ENCODE data around the gene BCAS4. TPM values are rescaled to one million over a fixed set of nuclear protein-coding genes. Genes with fewer than 3 reads are reported as not detected.
A peak's percentile ranks its signal among the peaks of the same experiment; 100 is the strongest.

BCAS4 gene
- total RNA-seq, 2 donors from 2014 or later = 9.5 to 25.2 TPM

DNA sequence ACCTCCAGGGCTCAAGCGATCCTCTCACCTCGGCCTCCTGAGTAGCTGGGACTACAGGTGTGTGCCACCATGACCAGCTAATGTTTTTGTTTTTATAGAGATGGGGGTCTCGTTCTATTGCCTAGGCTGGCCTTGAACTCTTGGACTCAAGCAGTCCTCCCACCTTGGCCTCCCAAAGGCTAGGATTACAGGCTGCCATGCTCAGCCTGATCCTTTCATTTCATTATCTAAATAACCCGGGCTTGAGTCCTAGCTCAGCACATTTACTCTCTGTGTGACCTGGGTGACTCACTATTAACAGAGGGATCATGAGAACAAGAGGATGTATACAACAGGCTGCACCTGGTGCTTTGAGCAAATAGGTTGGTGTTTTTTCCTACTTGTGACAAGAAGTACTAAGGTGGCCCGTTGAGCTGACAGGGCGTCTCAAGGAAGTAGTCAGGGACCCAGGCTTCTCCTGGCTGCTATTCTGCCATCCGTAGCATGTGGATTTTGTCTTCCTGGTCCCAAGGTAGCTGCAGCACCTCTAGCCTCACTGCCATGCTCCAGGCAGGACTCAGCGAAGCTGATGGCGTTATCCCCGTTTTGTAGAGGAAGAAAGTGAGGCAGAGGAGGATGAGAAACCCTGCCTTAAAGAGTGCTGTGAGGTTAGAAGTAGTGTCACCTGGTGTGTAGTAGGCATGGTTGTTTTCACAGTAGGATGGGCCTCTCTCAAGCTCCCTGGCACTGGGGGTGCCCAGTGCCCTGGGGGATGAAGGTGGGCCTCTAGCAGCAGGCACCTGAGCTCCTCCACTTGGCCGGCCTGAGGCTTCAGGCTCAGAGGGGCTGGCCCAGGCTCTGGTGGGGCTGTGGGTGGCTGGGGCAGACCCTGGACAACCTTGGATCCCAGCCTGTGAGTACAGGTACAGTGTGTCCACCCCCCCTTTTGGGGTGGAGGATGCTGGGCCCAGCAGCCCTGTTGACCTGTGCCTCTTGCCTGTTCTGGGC lies 73.9 kb downstream of the BCAS4 start:
- H3K4me3 Mint-ChIP-seq = no peak overlapping the region
- no peaks in the 10 kb centered on the region for H3K27me3 Mint-ChIP-seq (ENCODE audit: insufficient read depth)
- no peak for DNase-seq
- Histone ChIP-seq H3K36me3 (ENCODE audit: control insufficient read depth, insufficient read depth, low read length) (no peaks in the 10 kb centered on the region), H3K27ac (ENCODE audit: low read depth, low read length) (no peak overlapping the region), H3K9ac (ENCODE audit: extremely low read depth, low read length, poor library complexity, severe bottlenecking) (no peak overlapping the region), H3K9me3 (ENCODE audit: control insufficient read depth, low read length) (no peaks in the 10 kb centered on the region), H3K27me3 (ENCODE audit: control insufficient read depth, insufficient read depth, low read length, poor library complexity, severe bottlenecking) (no peaks in the 10 kb centered on the region), H3K4me3 (ENCODE audit: low read length) (no peak overlapping the region), H3K4me1 (ENCODE audit: control insufficient read depth, insufficient read depth, low read length) (peaks cover 10% of the 10 kb centered on the region)
- peak overlapping the region; percentile 55 for H3K27ac Mint-ChIP-seq
- TF ChIP-seq, protein P1, sequence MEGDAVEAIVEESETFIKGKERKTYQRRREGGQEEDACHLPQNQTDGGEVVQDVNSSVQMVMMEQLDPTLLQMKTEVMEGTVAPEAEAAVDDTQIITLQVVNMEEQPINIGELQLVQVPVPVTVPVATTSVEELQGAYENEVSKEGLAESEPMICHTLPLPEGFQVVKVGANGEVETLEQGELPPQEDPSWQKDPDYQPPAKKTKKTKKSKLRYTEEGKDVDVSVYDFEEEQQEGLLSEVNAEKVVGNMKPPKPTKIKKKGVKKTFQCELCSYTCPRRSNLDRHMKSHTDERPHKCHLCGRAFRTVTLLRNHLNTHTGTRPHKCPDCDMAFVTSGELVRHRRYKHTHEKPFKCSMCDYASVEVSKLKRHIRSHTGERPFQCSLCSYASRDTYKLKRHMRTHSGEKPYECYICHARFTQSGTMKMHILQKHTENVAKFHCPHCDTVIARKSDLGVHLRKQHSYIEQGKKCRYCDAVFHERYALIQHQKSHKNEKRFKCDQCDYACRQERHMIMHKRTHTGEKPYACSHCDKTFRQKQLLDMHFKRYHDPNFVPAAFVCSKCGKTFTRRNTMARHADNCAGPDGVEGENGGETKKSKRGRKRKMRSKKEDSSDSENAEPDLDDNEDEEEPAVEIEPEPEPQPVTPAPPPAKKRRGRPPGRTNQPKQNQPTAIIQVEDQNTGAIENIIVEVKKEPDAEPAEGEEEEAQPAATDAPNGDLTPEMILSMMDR (conservative IDR thresholded peaks at IDR 0.05) = no peak
- WGBS, 2 experiments (ENCODE audit: insufficient coverage in 1 of 2, insufficient read length in 1 of 2) = 92 to 93% methylated on average over 8 to 11 of the region's 11 CpGs
- H3K9me3 Mint-ChIP-seq = no peaks in the 10 kb centered on the region
- H3K36me3 Mint-ChIP-seq (ENCODE audit: low read depth) = no peaks in the 10 kb centered on the region
- H3K4me1 Mint-ChIP-seq = peaks cover 19% of the 10 kb centered on the region

DNA sequence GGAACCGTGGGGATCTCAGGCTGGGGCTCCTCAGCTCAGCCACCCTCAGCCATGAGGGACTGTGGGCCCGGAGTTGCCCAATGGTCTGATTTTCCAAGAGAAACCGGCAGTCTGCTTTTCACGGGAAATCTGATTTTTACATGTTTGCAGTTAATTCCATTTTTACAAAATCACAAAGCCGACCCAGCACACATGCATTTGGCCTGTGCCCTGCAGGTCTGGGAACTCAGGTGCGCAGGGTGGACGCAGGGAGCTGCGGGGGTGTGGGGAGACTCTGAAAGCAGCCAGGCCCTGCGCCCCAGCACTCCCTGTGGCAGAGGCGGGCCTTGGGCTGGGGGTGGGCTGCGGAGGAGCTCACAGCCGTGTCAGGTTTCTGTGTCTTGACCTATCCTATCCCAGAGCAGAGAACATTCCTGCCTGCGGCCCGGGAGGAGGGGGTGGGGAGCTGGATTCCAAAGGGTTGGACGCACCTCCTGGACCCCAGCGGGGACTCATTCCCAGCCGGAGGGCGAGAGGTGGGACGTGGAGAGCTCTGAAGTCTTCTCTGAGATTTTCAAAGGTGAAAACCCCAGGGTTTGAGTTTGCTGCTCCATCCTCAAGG lies 75.8 kb downstream of the BCAS4 start:
- DNase-seq = peak; percentile 99
- peaks cover 10% of the 10 kb centered on the region for H3K4me1 ChIP-seq (ENCODE audit: control insufficient read depth, insufficient read depth, low read length)
- TF ChIP-seq, protein P1 (conservative IDR thresholded peaks at IDR 0.05) = no peak
- WGBS, 2 experiments (ENCODE audit: insufficient coverage in 1 of 2, insufficient read length in 1 of 2) = 4 to 10% methylated on average over 11 to 19 of the region's 19 CpGs
- H3K4me3 Mint-ChIP-seq = peak overlapping the region; percentile 65
- no peaks in the 10 kb centered on the region for H3K9me3 Mint-ChIP-seq
- no peaks in the 10 kb centered on the region for H3K36me3 ChIP-seq (ENCODE audit: control insufficient read depth, insufficient read depth, low read length)
- H3K27ac ChIP-seq (ENCODE audit: low read depth, low read length) = peak overlapping the region; percentile 85
- H3K9me3 ChIP-seq (ENCODE audit: control insufficient read depth, low read length) = no peaks in the 10 kb centered on the region
- peak overlapping the region; percentile 77 for H3K9ac ChIP-seq (ENCODE audit: extremely low read depth, low read length, poor library complexity, severe bottlenecking)
- peak overlapping the region; percentile 79 for H3K4me3 ChIP-seq (ENCODE audit: low read length)
- H3K36me3 Mint-ChIP-seq (ENCODE audit: low read depth) = peaks cover 2% of the 10 kb centered on the region
- H3K27me3 ChIP-seq (ENCODE audit: control insufficient read depth, insufficient read depth, low read length, poor library complexity, severe bottlenecking) = no peaks in the 10 kb centered on the region
- H3K27ac Mint-ChIP-seq = peak overlapping the region; percentile 98
- peaks cover 19% of the 10 kb centered on the region for H3K4me1 Mint-ChIP-seq
- no peaks in the 10 kb centered on the region for H3K27me3 Mint-ChIP-seq (ENCODE audit: insufficient read depth)

DNA sequence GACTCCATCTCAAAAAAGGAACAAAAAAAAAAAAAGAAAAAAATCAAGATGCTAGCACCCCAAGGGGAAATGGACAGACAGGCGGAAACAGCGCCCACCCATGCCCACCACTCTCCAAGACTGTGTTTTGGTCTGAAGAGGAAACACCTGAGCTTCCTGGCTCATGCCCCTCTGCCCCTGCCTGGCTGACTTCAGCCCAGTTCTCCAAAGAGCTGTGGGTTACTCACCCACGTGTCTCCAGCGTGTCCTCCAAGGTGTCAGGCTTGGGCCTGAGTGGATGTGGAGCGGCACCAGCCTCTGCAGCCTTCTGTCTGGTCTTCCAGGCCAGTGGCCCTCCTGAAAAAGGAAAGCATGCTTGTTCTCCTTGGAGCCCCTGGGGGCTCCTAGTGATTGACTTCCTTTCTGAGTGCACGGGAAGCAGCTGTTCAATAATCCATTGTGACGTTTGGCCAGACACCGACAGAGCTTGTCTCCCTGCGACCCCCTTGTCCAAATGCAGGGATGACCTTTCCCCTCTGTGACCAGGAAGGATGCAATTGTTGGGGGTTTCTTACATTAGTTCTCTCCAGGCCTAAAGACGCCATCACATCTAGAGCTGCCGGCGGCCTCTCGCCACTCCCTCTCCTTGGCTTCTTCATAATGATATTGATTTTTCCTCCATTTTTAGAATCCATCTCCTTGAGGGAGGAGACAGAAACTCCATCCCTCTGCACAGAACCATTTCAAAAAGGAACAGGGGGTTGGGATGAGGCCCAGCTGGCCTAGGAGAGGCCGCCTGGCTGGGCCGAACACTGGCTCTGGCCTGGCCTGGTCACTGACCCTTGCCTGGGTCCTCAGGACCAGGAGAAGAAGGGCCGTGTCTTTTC lies 77.9 kb downstream of the BCAS4 start:
- H3K4me3 ChIP-seq (ENCODE audit: low read length) = no peak overlapping the region
- H3K4me3 Mint-ChIP-seq = no peak overlapping the region
- H3K9ac ChIP-seq (ENCODE audit: extremely low read depth, low read length, poor library complexity, severe bottlenecking) = no peak overlapping the region
- H3K27ac Mint-ChIP-seq = peak overlapping the region; percentile 39
- peaks cover 26% of the 10 kb centered on the region for H3K4me1 Mint-ChIP-seq
- DNase-seq = no peak
- TF ChIP-seq, protein P1 (conservative IDR thresholded peaks at IDR 0.05) = no peak
- no peaks in the 10 kb centered on the region for H3K36me3 ChIP-seq (ENCODE audit: control insufficient read depth, insufficient read depth, low read length)
- WGBS, 2 experiments (ENCODE audit: insufficient coverage in 1 of 2, insufficient read length in 1 of 2) = 87 to 91% methylated on average over 11 to 16 of the region's 16 CpGs
- peaks cover 10% of the 10 kb centered on the region for H3K4me1 ChIP-seq (ENCODE audit: control insufficient read depth, insufficient read depth, low read length)
- H3K27ac ChIP-seq (ENCODE audit: low read depth, low read length) = peak overlapping the region; percentile 63
- no peaks in the 10 kb centered on the region for H3K27me3 ChIP-seq (ENCODE audit: control insufficient read depth, insufficient read depth, low read length, poor library complexity, severe bottlenecking)
- no peaks in the 10 kb centered on the region for H3K9me3 ChIP-seq (ENCODE audit: control insufficient read depth, low read length)
- H3K9me3 Mint-ChIP-seq = no peaks in the 10 kb centered on the region
- H3K27me3 Mint-ChIP-seq (ENCODE audit: insufficient read depth) = no peaks in the 10 kb centered on the region
- peaks cover 15% of the 10 kb centered on the region for H3K36me3 Mint-ChIP-seq (ENCODE audit: low read depth)

Measured in endodermal cell (in vitro differentiated cells).